GM18907 (cell line): ENCODE measurements around the gene SH3RF3.

Experiments used
- ATAC-seq: cut with Tn5 transposase; IDR thresholded peaks from one replicate; pipeline ENCODE4 v1.9.1; 2021; ENCODE audit warnings: mild to moderate bottlenecking, moderate library complexity; ENCODE audit not compliant: unreplicated experiment

The SH3RF3 gene

DNA sequence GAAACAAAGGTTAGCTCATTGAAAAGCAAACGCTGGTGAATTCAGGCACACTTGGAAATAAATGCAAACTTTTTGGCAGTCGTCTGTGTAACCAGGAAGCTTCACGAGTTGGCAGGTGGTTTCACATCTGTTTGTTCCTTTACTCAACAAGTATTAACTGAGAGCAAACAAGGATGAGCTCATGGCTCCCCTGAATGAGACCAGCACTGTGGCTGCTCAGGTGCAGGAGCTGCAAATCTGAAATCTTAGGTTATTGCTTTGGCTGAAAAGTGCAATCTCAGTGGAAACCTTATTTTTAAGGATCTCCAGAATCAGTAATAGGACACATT, 46.3 kb downstream of the SH3RF3 start:
- no peak for ATAC-seq

DNA sequence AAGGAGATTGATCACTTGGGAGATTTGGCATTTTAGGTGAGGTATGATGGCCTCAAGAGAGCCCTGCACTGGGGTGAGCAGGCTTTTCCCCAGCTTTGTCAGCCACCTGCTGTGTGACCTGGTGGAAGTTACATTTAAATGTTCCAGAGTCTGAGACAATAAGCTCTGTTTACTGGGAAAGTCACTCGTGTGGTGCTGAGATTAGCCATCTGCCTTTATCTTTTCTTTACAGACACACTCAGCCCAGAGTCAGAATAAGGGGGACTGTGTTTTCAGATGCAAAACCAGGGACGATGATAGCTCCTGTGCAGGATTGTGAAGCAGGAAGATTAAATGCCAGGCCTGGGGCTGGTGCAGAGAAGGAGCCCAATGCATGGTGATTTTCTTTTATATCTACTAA, 47.9 kb downstream of the SH3RF3 start:
- ATAC-seq: no peak

DNA sequence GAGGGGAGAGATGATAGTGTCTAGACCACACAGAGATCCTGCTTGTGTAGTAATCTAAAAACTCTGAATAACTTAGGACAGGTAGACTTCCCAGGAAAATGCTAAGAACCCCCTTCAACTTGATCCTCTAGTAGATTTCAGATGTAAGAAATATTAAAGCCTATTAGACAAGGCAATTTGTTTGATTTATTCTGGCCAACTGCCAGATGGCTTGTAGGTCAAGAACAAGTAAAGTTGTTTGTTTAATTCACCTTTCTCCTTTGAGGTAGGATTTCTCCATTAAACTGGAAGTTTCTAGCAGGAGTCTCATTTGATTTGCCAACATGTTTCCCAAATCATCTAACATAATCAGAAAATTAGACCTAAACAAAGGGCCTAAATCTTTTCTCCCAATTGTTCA, 48.6 kb downstream of the SH3RF3 start:
- ATAC-seq: no peak

DNA sequence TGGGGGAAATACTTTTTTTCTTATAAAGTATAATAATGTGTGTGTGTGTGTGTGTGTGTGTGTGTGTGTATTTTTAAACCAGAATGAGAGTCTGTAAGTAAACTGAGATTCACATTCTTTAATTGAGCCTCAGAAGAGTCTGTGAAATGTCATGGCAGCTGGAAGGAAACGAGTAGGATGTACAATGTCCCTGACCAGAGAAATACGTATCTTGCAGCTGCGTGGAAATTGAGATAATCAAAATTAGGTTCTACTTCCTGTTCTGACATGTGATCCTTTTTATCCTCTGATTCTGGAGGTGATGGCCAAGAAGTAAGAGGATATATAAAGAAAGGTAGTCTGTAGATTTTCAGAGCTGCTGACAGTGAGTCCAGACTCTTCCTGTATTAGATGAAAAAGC, 50.0 kb downstream of the SH3RF3 start:
- no peak for ATAC-seq

DNA sequence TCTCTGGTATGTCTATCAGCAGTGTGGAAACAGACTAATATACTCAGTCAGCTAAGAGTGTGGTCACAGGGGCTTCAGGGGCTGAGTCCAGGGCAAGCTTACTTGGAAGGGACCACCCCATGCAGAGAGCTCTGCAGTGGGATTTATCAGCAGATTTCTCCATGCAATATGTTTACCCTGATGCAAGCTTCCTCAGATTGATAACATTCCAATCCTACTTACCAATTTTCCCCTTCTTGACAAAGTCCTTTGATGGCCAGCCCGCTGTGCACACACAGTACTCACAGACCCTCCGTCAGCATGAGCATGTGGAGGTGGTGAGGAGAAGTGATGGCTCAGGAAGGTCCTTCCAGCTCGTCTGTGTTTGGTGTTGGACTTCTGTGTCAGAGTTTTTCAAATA, 51.8 kb downstream of the SH3RF3 start:
- no peak for ATAC-seq

DNA sequence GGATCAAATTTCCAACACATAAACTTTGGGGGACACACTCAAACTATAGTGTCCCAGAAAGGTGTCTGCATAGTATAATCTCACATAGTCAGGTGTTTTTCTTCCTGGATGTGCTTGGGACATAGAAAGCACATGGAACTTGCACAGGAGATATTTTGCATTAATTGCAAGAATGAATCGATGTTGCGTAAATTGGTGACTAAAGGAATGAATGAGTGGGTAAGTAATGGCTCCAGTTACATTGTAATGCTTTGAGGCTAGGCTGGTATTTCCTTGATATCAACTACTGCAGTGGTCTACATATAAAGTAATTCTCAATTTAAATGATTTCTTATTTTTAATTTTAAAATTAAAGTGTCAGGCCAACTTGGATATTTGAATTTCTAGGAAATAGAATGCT, 53.4 kb downstream of the SH3RF3 start:
- ATAC-seq: no peak

DNA sequence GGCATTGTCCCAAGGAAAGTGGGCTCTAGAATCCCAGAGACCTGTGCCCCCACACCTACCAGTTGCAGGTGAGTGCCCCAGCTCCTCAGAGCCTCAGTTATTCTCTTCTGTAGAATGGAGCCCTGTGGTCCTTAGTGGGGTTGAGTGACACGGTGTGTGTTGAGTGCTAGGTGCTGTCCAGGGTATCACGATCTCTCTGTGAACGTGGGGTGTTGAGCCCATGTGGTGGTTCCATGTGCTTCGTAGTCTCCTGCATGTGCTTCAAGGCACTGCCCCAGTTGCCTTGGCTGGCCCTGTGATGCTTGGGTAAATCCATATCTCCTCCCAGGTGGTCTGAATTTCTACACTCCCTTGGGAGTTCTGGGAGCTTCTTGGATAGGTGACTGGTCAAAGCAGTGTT, 54.9 kb downstream of the SH3RF3 start:
- no peak for ATAC-seq

DNA sequence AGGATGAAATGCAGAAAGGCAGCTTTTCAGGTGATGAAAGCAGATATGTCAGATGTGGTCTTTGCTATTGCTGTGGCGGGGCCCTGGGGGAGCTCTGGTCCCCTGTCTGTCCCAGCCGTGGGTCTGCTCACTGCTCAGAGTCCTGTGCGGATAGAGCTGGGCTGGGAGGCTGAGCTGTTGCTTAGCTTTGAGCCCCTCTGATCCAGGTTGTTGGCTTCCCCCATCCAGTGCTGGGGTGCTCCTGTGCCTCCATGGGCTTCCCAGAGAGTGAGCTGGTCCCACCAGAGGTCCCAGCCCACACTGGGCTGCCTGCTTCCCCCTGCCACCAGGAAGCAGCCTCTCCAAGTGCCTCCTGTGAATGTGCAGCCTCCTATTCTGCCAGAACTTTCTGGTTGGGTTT, 55.4 kb downstream of the SH3RF3 start:
- no peak for ATAC-seq

DNA sequence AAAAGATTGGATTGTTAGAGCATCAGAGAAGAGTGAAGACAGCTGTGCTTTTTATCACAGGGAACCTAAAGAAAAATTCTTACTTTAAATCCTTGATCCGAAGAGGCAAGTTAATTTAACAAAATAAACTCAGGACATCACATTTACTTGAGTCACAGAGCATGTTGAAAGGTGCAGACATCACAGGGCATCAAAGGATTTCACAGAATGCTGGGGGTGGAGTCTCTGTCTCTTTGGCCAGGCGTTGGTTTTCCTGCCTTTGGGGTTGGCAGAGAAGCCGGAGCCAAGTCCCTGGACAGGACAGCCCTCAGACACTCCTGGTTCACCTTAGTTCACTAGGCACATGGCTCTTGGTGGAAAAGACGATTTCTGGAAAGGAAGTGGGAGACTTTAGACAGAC, 56.3 kb downstream of the SH3RF3 start:
- ATAC-seq: no peak

DNA sequence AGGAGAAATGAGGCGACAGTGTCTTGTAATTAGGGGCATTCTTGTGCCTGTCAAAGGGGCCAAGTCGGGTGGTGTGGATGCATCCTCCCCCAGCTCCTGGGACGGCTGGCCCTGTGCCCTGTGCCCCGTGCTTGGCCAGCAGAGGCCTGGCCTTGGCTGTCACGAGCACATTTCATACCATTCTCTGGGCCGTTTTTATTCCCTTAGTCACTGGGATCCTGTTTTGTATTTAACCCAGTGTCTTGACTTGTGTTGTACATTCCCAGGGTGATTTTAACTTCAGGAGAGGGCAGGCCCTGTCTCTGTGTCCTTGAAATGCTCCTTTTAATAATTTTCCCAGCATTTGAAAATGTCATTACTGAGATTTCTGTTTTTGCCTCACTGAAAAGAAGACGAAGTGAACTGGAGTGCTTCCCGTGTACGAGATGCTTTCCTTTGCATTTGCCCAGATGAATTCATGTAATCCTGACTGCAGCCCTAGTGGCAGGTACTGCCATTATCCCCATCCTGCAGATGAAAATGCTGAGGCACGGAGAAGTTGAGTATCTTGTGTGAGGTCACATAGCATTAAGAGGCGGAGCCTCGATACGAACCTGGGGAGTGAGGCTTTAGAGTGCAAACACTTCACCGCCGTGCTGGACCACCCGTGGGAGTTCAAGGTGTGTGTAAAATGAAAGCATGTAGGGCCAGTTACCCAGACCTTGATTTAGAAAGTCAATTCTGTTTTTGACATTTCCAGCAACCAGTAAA, 57.0 kb downstream of the SH3RF3 start:
- ATAC-seq: no peak

DNA sequence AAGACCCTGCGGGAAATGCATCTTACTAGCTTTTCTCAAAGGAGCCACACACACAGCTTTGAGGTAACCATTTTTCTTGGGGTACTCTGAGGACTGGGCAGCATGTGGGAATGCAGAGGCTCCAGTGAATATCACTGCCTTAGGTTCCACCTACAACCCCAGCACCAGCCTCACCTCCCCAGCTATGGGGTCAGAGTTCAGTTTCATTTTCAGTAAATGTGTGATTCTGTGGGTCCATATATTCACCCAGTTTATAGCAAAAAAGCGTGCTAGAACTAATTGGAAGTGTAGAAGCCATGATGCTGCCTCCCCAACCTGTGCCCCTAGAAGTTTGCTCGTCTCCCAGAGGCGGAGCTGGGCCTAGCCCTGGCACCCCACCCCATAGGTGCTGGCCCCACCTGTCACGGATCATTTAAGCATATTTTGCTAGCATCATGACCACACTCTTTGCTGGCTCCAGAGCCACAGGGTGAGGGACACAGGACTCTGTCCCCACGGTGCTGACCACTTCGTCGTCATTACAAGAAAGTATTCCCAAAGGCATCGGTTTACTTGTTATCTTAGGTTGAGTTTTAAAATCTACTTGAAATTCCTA, 57.7 kb downstream of the SH3RF3 start:
- ATAC-seq: no peak

DNA sequence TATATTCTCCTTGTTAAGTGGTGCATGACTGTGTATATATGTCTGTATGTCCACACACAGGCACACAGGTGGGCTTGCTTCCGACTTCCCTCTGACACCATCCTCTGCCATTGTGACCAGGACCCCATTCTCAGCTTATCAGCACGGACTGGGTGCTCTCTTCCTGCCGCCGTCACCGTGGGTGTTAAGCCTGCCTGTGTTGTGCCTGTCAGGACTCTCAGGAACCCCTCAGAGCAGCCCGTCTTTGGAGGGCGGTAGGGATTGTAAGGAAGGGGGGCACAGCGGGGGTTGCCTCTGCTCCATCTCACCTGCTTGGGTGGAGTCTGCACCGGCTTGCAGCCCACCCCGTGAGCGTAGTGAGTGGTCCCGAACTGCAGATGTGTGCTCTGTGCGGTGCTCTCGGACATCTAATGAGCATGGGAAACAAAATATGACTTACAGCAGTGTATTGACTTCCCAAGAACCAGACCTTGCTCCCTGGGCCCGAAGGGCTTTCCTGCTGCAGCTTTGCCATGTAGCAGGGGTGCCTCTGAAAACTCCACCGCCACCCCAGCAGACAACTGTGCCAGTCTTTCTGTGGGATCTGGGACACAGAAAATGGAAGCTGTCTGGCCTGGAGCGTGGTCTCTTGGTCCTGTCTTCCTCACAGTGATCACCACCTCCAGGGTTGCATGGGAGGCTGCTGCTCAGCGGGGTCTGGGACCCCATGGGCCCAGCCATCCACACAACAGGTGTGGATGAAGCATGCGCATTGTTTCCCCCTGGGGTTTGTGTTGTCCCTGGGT, 58.9 kb downstream of the SH3RF3 start:
- no peak for ATAC-seq

DNA sequence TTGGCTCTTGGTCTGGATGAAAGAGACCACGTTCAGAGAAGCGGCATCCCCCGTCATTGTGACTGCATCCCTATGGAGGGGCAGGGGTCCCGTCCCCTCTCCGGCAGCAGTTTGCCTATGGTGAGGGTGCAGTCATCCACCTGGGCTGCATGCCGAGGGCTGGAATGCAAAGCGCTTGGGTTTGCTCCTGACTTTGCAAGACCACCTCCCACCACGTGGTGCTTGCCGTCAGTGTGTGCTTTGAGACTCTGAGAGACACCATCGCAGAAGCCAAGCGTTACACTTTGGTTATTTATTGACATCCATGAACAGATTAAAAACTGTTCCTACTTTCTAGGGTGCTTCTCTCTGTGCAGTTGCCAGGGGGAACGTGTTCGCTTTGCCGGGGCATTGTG, 59.5 kb downstream of the SH3RF3 start:
- no peak for ATAC-seq

DNA sequence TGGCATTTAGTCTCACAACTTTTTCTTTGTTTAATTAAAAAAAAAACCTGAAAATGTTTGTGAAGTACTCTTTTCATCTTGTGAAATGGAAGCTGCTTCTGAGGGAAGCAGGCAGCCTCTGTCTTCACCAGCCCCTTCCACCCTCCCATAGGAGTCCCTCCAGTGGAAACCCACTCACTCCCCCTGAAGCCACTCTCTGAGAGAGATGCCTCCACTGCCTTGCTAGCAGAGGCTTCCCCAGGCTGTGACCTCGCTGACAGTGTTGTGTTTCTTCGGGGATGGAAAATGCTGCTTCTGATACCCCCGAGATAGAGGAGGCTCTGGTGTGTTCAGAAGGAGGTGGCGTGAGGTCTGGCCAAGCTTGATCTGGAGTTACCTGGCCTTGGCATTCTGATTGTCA, 59.9 kb downstream of the SH3RF3 start:
- ATAC-seq: no peak

DNA sequence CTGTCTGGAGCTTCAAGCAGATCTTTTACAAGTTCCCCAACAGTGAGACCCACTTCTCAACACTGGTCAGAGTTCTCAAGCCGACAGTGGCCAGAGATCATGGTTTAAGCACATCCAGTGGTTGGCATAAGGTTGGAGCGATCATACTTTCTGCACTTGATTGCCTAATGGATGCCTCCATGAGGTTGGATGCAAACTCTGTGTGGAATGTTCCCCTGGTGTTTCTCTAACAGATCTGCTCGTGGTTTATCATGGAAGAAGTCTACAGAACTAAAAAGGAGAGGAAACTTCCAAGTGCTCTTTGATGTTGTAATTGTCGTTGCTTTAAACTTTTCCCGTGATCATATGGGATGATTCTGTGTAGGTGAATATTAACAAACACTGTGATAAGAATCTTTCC, 60.7 kb downstream of the SH3RF3 start:
- no peak for ATAC-seq

DNA sequence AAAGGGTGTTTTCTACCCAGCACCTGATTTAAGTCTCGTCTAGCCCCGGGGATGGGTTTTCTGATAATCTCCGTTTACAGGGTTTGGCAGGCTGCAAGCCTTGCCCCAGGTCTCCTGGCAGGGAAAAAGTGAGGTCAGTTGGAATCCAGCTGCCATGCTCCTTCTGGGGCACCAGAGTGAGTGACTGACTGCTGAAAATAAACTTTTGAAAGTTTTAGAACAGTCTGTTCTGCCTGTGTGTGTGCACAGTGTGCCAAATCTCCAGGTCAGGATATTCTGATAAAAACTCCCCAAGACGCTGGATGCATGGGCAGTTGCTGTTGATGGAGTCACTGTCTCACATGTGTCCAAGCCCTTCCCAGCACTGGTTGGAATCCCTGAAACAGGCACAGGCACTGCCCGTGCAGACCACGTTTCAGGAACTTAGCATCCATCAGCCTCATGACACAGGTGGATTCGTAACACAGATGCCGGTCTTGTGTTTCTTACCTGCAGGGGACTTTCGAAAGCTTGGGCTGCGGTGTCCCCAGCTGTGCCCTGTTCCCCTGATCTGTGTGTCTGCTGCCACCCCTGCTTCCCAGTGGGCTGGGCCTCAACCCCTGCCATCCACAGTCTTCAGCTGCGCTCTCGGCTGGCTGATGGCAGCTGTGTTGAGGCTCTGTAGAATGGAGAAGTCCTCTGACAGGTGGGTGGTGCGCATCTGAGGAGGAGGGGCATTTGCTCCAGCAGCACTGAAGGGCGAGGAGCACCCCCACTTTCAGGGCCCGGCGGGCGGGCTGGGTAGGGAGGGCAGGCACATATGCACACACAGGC, 65.0 kb downstream of the SH3RF3 start:
- ATAC-seq: no peak

DNA sequence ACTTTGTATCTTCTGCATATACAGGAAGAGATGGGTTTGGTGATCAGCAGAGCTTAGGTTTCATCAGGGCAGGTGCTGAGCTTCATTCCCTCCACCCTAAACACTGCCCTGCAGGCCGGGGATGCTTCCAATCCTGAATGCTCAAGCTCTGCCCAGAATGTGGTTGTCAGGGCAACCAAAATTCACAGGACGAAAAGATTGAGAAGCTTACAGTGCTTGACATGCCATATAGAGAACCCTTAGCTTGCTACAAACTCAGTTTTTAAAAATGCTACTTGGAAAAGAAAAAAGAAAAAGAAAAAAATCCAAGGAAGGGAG, 65.6 kb downstream of the SH3RF3 start:
- ATAC-seq: no peak

DNA sequence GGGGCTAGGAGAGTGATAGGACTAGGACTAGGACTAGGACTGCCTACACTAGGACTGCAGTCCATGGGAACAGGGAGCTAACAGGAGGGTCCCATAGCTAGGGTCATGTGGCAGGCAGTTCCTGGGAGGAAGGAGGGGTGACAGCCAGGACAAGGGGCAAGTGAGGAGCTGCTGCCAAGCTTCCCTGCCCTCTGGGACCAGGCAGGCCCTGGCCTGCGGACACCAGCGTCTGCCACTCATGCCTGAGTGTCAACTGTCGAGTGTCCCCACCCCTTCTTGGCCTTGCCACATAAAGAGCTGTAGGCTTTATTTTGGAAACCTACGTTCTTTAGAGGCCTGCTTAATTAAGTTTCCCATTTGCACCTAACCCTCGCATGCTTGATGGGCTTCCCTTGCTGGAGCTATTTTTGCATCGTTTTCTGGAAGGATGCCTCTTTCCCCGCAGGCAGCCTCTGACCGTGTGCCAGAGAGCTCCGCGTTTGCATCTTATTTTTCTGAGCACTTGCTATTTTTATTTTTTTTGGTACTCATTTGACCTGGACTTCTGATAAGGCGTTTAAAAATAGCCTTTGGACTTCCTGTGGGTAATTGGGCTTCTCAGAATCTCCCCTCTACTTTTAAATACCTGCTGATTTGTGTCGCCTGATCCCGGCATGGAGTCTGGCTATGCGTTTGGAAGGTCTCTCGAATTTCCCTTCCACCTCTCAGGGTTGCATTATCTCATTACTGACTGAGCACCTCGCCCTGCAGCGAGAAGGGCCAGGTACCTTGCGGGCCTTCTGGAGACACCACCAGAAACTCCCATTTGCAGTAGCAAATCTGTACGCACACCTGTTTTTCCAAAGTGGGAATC, 66.4 kb downstream of the SH3RF3 start:
- no peak for ATAC-seq

DNA sequence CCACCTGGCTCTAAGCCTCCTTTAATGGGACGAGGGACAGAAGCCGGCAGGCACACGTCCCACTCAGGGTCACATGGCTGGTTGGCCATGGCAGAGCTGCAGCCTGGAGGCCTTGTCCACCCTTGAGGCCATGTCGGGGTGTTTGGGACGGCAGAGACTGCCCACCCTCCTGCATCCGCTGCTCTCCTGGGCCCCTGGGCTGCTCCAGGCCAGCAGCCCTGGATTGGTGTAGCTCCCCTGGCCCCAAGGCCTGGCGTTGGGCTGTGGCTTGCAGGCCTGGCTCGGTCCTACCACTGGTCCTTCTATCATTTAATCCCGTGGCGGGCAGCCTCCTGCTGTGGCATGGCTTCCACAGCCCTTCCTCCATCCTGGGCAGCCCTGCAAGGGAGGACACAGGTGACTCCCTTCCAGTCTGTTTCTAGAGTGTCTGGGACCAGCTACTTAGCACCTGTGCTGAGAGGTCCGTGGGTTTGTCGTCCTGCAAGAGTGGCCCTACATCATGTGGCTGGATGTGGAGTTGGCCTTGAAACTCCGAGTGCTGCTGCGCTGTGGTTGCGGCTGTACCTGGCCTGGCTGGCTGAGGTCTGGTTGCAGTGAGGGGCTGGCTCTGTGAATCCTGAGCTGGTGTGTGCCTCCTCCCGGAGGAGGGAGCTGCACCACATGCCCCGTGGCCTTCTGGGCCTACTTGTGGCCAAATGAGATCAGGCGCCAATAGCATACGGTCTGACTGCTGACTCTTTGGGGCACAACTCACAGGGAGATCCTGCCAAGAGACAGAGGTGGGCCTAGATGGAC, 67.3 kb downstream of the SH3RF3 start:
- no peak for ATAC-seq
